Measurements from ENCODE around the gene FOXN3. TPM values are rescaled to one million over a fixed set of nuclear protein-coding genes. Genes with fewer than 3 reads are reported as not detected.
A peak's percentile ranks its signal among the peaks of the same experiment; 100 is the strongest.

FOXN3 gene
- total and polyA plus RNA-seq, 10 of the 15 experiments (the other 5 are each of a cell fraction or from before 2014, with no cell fraction given), result 4.5 to 68.9 (median 29.7) TPM

DNA sequence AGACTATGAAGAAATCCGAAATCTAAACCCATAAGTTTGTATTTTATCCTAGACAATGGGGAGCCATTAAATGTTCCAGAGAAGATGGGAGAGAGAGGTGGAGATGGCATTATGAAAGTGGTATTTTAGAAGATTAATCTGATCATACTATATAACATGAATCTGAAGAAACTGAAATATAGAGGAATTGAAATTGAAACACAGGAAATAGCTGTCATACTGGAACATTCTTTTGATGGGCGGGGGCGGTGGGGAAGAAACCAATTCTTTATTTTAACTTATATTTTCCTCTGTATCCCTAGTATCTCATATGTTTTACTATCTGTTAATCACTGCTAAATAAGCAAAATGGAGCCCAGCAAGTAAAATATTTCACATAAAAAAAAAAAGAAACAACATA lies 27.0 kb upstream of the FOXN3 start:
- in situ Hi-C loops (cut with MboI) (loop anchor here (25.0 kb wide), 1 partner anchor 407 kb away; no protein-coding TSS in a partner anchor), intact Hi-C loops (cut with micrococcal nuclease; ENCODE audit: unreplicated experiment) (no loop called here)
- Histone ChIP-seq H3K9ac (ENCODE audit: control insufficient read depth, insufficient read depth, low read length) (no peak overlapping the region), H3K4me3 (no peak overlapping the region), H3K4me1 (ENCODE audit: control insufficient read depth, insufficient read depth, low read length) (peaks cover 24% of the 10 kb centered on the region), H3K4me2 (ENCODE audit: control insufficient read depth, insufficient read depth) (peak overlapping the region; percentile 41; the same call in 1 of the 2 replicates), H3K79me2 (ENCODE audit: control insufficient read depth, insufficient read depth, low read length) (no peaks in the 10 kb centered on the region; the same call in 1 of the 2 replicates), H3K27ac (ENCODE audit: control insufficient read depth, insufficient read depth) (peak overlapping the region; percentile 62), H2AFZ (ENCODE audit: control insufficient read depth, low read depth, low read length) (no peak overlapping the region), H3K36me3 (ENCODE audit: control insufficient read depth in 2 of 2, insufficient read depth in 2 of 2, low read length in 1 of 2) (no peaks in the 10 kb centered on the region), H3K27me3 (replicated peaks in 1 of 2; ENCODE audit: control insufficient read depth in 2 of 2, insufficient read depth in 2 of 2, low read length in 1 of 2) (no peaks in the 10 kb centered on the region), H4K20me1 (ENCODE audit: control insufficient read depth, insufficient read depth) (no peaks in the 10 kb centered on the region), H3K9me3 (replicated peaks; ENCODE audit: control insufficient read depth, insufficient read depth, low read length) (no peaks in the 10 kb centered on the region)
- DNase-seq (ENCODE audit: low read depth, low spot score) (no peak), FAIRE-seq (no peak), ATAC-seq (peak; percentile 68)
- BruUV-seq (replicated peaks), result no TSS peak
- ChIA-PET RAD21 (ENCODE audit: unreplicated experiment) (interaction anchor here (0.7 to 2.2 kb wide), 4 partner anchors 14 to 138 kb away, joined by 3 to 12 read pairs (median 5); no protein-coding TSS in a partner anchor), CTCF (interaction anchor here (1.0 to 1.7 kb wide), 2 partner anchors 14 to 26 kb away, joined by 3 to 6 read pairs; no protein-coding TSS in a partner anchor), POLR2A (interaction anchor here (0.5 to 1.0 kb wide), 5 partner anchors 11 to 170 kb away, joined by 3 to 7 read pairs (median 4); no protein-coding TSS in a partner anchor), SMC1A (ENCODE audit: uncharacterized antibody, unreplicated experiment) (interaction anchor here (0.6 to 2.3 kb wide), 9 partner anchors 11 to 279 kb away, joined by 3 to 13 read pairs (median 5); no protein-coding TSS in a partner anchor)
- WGBS (ENCODE audit: insufficient coverage, insufficient replicate concordance, low lambda C conversion rate, missing lambda C conversion rate), result 9% methylated on average over 3 of the region's 3 CpGs
- TF ChIP-seq ZBED1 (IDR thresholded peaks at IDR 0.05; ENCODE audit: borderline replicate concordance) (no peak), ZNF217 (IDR thresholded peaks at IDR 0.05) (no peak), NFIC (IDR thresholded peaks at IDR 0.05; ENCODE audit: low read depth, low read length) (peak; percentile 75), FOXK2 (IDR thresholded peaks at IDR 0.05) (no peak), RBBP5 (conservative IDR thresholded peaks at IDR 0.05) (no peak), STAT3 (IDR thresholded peaks at IDR 0.05; ENCODE audit: low read depth, low read length) (no peak), POU2F2 (IDR thresholded peaks at IDR 0.05; ENCODE audit: borderline replicate concordance, low read depth, low read length) (no peak), PAX5 (IDR thresholded peaks at IDR 0.05; ENCODE audit: borderline replicate concordance, low read depth, low read length) (no peak), MTA2 (IDR thresholded peaks at IDR 0.05; ENCODE audit: low read depth) (0 out of 2 replicates have a peak, but pooled peaks have one; percentile 44), SMAD1 (IDR thresholded peaks at IDR 0.05; ENCODE audit: low read depth, partially characterized antibody) (no peak), NFYB (IDR thresholded peaks at IDR 0.05; ENCODE audit: insufficient read depth, low read depth, low read length) (no peak), NFYA (IDR thresholded peaks at IDR 0.05; ENCODE audit: borderline replicate concordance, low read depth, low read length) (no peak), POLR2A (IDR thresholded peaks at IDR 0.05; ENCODE audit: low read depth, low read length) (no peak), TCF3 (IDR thresholded peaks at IDR 0.05; ENCODE audit: borderline replicate concordance, insufficient read depth, low read depth, low read length) (no peak), YY1 (IDR thresholded peaks at IDR 0.05; ENCODE audit: low read depth, low read length) (no peak), SMARCA5 (IDR thresholded peaks at IDR 0.05) (no peak), GABPA (IDR thresholded peaks at IDR 0.05; ENCODE audit: low read depth) (0 out of 2 replicates have a peak, but pooled peaks have one; percentile 29)
- TF ChIP-seq, protein P1, sequence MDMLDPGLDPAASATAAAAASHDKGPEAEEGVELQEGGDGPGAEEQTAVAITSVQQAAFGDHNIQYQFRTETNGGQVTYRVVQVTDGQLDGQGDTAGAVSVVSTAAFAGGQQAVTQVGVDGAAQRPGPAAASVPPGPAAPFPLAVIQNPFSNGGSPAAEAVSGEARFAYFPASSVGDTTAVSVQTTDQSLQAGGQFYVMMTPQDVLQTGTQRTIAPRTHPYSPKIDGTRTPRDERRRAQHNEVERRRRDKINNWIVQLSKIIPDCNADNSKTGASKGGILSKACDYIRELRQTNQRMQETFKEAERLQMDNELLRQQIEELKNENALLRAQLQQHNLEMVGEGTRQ (IDR thresholded peaks at IDR 0.05; ENCODE audit: borderline replicate concordance, low read depth, low read length), result no peak
- TF ChIP-seq, protein P2, sequence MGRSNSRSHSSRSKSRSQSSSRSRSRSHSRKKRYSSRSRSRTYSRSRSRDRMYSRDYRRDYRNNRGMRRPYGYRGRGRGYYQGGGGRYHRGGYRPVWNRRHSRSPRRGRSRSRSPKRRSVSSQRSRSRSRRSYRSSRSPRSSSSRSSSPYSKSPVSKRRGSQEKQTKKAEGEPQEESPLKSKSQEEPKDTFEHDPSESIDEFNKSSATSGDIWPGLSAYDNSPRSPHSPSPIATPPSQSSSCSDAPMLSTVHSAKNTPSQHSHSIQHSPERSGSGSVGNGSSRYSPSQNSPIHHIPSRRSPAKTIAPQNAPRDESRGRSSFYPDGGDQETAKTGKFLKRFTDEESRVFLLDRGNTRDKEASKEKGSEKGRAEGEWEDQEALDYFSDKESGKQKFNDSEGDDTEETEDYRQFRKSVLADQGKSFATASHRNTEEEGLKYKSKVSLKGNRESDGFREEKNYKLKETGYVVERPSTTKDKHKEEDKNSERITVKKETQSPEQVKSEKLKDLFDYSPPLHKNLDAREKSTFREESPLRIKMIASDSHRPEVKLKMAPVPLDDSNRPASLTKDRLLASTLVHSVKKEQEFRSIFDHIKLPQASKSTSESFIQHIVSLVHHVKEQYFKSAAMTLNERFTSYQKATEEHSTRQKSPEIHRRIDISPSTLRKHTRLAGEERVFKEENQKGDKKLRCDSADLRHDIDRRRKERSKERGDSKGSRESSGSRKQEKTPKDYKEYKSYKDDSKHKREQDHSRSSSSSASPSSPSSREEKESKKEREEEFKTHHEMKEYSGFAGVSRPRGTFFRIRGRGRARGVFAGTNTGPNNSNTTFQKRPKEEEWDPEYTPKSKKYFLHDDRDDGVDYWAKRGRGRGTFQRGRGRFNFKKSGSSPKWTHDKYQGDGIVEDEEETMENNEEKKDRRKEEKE (IDR thresholded peaks at IDR 0.05), result no peak
- TF ChIP-seq, protein P3, sequence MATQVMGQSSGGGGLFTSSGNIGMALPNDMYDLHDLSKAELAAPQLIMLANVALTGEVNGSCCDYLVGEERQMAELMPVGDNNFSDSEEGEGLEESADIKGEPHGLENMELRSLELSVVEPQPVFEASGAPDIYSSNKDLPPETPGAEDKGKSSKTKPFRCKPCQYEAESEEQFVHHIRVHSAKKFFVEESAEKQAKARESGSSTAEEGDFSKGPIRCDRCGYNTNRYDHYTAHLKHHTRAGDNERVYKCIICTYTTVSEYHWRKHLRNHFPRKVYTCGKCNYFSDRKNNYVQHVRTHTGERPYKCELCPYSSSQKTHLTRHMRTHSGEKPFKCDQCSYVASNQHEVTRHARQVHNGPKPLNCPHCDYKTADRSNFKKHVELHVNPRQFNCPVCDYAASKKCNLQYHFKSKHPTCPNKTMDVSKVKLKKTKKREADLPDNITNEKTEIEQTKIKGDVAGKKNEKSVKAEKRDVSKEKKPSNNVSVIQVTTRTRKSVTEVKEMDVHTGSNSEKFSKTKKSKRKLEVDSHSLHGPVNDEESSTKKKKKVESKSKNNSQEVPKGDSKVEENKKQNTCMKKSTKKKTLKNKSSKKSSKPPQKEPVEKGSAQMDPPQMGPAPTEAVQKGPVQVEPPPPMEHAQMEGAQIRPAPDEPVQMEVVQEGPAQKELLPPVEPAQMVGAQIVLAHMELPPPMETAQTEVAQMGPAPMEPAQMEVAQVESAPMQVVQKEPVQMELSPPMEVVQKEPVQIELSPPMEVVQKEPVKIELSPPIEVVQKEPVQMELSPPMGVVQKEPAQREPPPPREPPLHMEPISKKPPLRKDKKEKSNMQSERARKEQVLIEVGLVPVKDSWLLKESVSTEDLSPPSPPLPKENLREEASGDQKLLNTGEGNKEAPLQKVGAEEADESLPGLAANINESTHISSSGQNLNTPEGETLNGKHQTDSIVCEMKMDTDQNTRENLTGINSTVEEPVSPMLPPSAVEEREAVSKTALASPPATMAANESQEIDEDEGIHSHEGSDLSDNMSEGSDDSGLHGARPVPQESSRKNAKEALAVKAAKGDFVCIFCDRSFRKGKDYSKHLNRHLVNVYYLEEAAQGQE (IDR thresholded peaks at IDR 0.05; ENCODE audit: low read depth, low read length), result no peak
